Calu3 (cell line): ENCODE data around the gene GAPVD1. TPM values are rescaled to one million over a fixed set of nuclear protein-coding genes. Genes with fewer than 3 reads are reported as not detected.
A peak's percentile ranks its signal among the peaks of the same experiment; 100 is the strongest.

Experiments
- BruUV-seq: library from RNA; stranded (reverse); fragments of 400-500 nt; replicated peaks from 2 replicates; lab custom pipeline; 2021; lab: Mats Ljungman, UMichigan
- CTCF ChIA-PET: fragments of 300-600 bp; sonication (Branson Sonifier 250); formaldehyde crosslinking; loops from one replicate; lab custom pipeline; 2022; ENCODE audit warnings: antibody characterized with exemption; lab: Charles Lee
- DNase-seq: peaks from one replicate; pipeline ENCODE4 v3.0.0; 2022
- H3K27ac Mint-ChIP-seq: one replicate; pipeline ENCODE4 v1.8.0; 2022; ENCODE audit warnings: mixed read lengths; ENCODE audit not compliant: unreplicated experiment
- H3K27me3 Mint-ChIP-seq: one replicate; pipeline ENCODE4 v1.8.0; 2022; ENCODE audit warnings: mixed read lengths; ENCODE audit not compliant: unreplicated experiment
- H3K36me3 Mint-ChIP-seq: one replicate; pipeline ENCODE4 v1.8.0; 2022; ENCODE audit warnings: mild to moderate bottlenecking, moderate library complexity, mixed read lengths; ENCODE audit not compliant: insufficient read depth, unreplicated experiment
- H3K4me1 Mint-ChIP-seq: one replicate; pipeline ENCODE4 v1.8.0; 2022; ENCODE audit warnings: mild to moderate bottlenecking, low read depth, mixed read lengths; ENCODE audit not compliant: unreplicated experiment
- H3K4me3 Mint-ChIP-seq: one replicate; pipeline ENCODE4 v1.8.0; 2022; ENCODE audit warnings: mild to moderate bottlenecking, low read depth, moderate library complexity, mixed read lengths; ENCODE audit not compliant: unreplicated experiment
- H3K9me3 Mint-ChIP-seq: one replicate; pipeline ENCODE4 v1.8.0; 2022; ENCODE audit warnings: low read depth, mixed read lengths; ENCODE audit not compliant: unreplicated experiment
- intact Hi-C: fragments of 100-400 bp; cut with micrococcal nuclease; formaldehyde crosslinking; loops from one replicate; pipeline ENCODE4 v1.10.0; 2022; ENCODE audit not compliant: unreplicated experiment
- total RNA-seq: library from RNA; stranded (reverse); gene quantifications from 2 replicates; pipeline ENCODE4 v1.2.3, GENCODE V29; 2022
- TF ChIP-seq, protein P1 (sequence below): fragments of 200-600 bp; IDR thresholded peaks from one replicate; pipeline ENCODE4 v1.8.0; 2022; ENCODE audit warnings: antibody characterized with exemption; ENCODE audit not compliant: unreplicated experiment

Gene GAPVD1
- total RNA-seq, 1 experiment from 2014 or later, result 32.6 TPM

DNA sequence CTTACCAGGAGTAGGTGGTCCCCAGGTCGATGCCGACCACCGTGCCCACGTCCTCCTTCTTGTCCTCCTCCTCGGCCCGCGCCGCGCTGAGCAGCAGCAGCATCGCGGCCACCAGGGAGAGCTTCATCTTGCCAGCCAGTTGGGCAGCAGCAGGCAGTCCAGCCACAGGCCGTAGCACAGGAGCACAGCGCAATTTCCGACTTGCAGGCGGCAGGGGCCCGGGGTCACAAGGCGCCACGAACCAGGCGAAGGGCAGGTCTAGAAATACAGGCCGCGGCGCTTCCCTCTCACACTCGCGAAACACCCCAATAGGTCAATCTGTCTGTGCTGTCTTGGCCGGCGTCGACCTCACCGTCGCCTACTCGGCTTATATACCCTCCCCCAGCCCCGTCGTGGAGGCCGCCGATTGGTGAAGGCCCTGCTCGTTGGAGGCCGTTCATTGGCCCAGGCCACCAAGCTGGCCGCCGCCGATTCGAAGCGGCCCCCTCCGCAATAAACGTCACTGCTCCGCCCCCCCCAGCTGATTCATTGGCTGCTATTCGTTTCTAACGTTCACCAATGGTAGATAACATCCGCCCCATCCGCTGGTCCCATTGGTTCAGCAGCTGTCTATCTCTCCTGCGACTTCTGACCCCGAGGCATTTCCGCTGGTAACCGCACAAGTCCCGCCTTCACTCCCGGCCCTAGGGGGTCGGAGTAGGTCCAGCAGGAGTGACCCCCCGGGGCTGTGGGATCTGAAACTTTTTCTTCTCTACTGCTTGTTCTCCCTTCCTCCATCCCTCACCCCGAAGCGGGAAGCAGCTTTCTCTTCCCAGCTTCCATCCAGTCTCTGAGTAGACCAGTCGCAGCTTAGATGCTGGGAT, 20.4 kb upstream of the GAPVD1 start, which contains the start of gene HSPA5:
TSS of gene HSPA5 (minus strand) at position 344 of the 863 bp plus-strand sequence. CDS start at position 127, 217 bp downstream.
- BruUV-seq, result TSS peak; percentile 53
- intact Hi-C loops, result loop anchor here (1.0 kb wide), 1 partner anchor 31 kb away; no protein-coding TSS in a partner anchor
- no peaks in the 10 kb centered on the region for H3K9me3 Mint-ChIP-seq
- peak within 1 kb of the TSS; percentile 99 for H3K27ac Mint-ChIP-seq
- peaks cover 64% of the 10 kb centered on the region for H3K36me3 Mint-ChIP-seq
- DNase-seq, result peak; percentile 96
- H3K4me3 Mint-ChIP-seq, result peak within 1 kb of the TSS; percentile 85
- H3K27me3 Mint-ChIP-seq, result peaks cover 10% of the 10 kb centered on the region
- CTCF ChIA-PET, result interaction anchor here (0.6 to 1.7 kb wide), 4 partner anchors 14 to 60 kb away, joined by 3 to 6 read pairs (median 4); partner anchors contain the start of gene GAPVD1
- TF ChIP-seq, protein P1, sequence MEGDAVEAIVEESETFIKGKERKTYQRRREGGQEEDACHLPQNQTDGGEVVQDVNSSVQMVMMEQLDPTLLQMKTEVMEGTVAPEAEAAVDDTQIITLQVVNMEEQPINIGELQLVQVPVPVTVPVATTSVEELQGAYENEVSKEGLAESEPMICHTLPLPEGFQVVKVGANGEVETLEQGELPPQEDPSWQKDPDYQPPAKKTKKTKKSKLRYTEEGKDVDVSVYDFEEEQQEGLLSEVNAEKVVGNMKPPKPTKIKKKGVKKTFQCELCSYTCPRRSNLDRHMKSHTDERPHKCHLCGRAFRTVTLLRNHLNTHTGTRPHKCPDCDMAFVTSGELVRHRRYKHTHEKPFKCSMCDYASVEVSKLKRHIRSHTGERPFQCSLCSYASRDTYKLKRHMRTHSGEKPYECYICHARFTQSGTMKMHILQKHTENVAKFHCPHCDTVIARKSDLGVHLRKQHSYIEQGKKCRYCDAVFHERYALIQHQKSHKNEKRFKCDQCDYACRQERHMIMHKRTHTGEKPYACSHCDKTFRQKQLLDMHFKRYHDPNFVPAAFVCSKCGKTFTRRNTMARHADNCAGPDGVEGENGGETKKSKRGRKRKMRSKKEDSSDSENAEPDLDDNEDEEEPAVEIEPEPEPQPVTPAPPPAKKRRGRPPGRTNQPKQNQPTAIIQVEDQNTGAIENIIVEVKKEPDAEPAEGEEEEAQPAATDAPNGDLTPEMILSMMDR, result no peak
- peaks cover 16% of the 10 kb centered on the region for H3K4me1 Mint-ChIP-seq

DNA sequence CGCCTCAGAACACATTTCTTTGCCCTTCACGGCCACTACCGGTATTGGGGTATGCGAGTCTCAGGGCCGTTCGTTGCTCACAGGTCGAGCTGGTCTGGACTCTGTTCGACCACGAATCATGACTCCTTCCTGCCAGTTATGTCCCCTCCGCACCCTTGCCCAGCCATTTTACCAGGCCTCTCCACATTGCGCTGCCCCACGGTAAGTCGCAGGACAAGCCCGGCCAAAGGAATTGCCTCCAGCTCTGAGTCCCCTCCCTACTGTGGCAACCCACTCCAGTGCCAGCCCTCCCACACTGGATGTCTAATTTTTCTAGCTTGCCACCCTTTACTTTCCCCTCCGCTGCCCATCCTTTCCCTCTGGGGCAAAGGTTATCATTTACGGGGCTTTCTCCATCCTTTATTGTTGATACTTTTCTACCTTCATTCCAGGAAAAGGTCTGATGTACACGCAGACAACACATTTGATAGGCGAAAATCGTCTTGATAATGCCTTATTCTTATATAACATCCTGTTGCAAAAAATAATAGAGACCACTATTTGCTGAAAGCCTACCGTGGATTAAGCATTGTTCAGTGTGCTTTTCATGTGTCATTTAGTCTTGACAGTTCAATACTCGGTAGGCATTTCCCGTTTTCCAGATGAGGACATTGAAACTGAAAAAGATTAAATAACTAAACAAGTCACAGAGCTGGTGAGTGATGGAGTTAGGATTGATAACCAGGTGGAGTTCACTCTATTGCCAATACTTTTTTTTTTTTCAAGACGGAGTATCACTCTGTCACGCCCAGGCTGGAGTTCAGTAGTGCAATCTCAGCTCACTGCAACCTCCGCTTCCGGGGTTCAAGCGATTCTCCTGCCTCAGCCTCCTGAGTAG, 19.5 kb upstream of the GAPVD1 start:
- Mint-ChIP-seq H3K9me3 (no peaks in the 10 kb centered on the region), H3K4me3 (peak overlapping the region; percentile 85), H3K4me1 (peaks cover 7% of the 10 kb centered on the region), H3K27ac (peak overlapping the region; percentile 99), H3K27me3 (peaks cover 10% of the 10 kb centered on the region), H3K36me3 (peaks cover 55% of the 10 kb centered on the region)
- intact Hi-C loops, result loop anchor here (1.0 kb wide), 1 partner anchor 30 kb away; no protein-coding TSS in a partner anchor
- peak; percentile 25 for DNase-seq
- BruUV-seq, result TSS peak; percentile 96
- TF ChIP-seq, protein P1, result no peak
- CTCF ChIA-PET, result interaction anchor here (1.1 to 1.7 kb wide), 3 partner anchors 14 to 59 kb away, joined by 3 to 6 read pairs (median 5); partner anchors contain the start of gene GAPVD1

DNA sequence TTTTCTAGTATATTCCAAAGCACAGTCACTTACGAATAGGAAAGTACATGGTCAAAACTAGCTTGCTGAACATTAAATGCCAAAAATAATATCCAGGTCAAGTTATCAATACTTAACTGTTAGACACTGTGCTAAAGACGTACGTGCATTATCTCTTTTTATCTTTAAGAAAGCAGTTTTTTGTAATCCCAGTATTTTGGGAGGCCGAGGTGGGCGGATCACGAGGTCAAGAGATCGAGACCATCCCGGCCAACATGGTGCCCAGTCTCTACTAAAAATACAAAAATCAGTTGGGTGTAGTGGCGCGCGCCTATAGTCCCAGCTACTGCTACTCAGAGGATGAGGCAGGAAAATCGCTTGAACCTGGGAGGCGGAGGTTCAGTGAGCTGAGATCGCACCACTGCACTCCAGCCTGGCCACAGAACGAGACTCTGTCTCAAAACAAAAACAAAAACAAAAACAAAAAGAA, 17.8 kb upstream of the GAPVD1 start:
- Mint-ChIP-seq H3K27ac (peak overlapping the region; percentile 93), H3K4me3 (no peak overlapping the region), H3K27me3 (peaks cover 10% of the 10 kb centered on the region), H3K36me3 (peaks cover 38% of the 10 kb centered on the region), H3K9me3 (no peaks in the 10 kb centered on the region), H3K4me1 (peaks cover 7% of the 10 kb centered on the region)
- DNase-seq, result no peak
- CTCF ChIA-PET, result interaction anchor here (0.7 kb wide), 1 partner anchor 13 kb away, joined by 3 read pairs; no protein-coding TSS in a partner anchor
- no TSS peak for BruUV-seq
- intact Hi-C loops, result loop anchor here (1.0 kb wide), 1 partner anchor 53 kb away; no protein-coding TSS in a partner anchor
- TF ChIP-seq, protein P1, result no peak

DNA sequence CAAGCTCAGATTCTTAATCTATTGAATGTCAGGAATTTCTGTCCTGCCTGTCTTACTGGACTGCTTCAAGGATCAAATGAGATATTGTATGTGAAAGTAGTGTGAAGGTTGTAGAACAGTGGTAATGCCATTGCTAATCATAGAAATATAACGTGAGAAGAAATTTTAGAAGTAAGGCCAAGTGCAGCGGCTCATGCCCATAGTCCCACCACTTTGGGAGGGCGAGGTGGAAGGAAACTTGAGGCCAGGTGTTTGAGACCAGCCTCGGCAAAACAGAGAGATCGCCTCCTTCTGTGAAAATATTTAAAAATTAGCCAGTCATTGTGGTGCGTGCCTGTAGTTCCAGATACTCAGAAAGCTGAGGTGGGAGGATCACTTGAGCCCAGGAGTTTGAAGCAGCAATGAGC, 15.4 kb upstream of the GAPVD1 start:
- CTCF ChIA-PET, result no interaction called here
- peaks cover 5% of the 10 kb centered on the region for H3K27me3 Mint-ChIP-seq

More for the DNA sequence above, 15.4 kb upstream of the GAPVD1 start:
- no TSS peak for BruUV-seq
- peaks cover 14% of the 10 kb centered on the region for H3K36me3 Mint-ChIP-seq
- no peaks in the 10 kb centered on the region for H3K9me3 Mint-ChIP-seq
- intact Hi-C loops, result no loop called here
- peaks cover 3% of the 10 kb centered on the region for H3K4me1 Mint-ChIP-seq
- TF ChIP-seq, protein P1, result no peak
- no peak overlapping the region for H3K4me3 Mint-ChIP-seq
- H3K27ac Mint-ChIP-seq, result no peak overlapping the region
- no peak for DNase-seq
